HEK293T (cell line): Measurements from ENCODE around the gene VTI1A.

ENCODE experiments used
- ARNT ChIP-seq: fragments of 450-650 bp; IDR thresholded peaks from 2 replicates; pipeline ENCODE4 v1.6.1; 2017; ENCODE audit warnings: mild to moderate bottlenecking
- BHLHE40 ChIP-seq: fragments of 450-650 bp; IDR thresholded peaks from 2 replicates; pipeline ENCODE4 v1.6.1; 2016; ENCODE audit warnings: mild to moderate bottlenecking, moderate library complexity, borderline replicate concordance
- FOXA1 ChIP-seq: fragments of 450-650 bp; IDR thresholded peaks from 2 replicates; pipeline ENCODE4 v1.6.1; 2016; ENCODE audit warnings: mild to moderate bottlenecking
- FOXK2 ChIP-seq: fragments of 450-650 bp; IDR thresholded peaks from 2 replicates; pipeline ENCODE4 v1.6.1; 2016; ENCODE audit warnings: mild to moderate bottlenecking
- FOXM1 ChIP-seq: fragments of 450-650 bp; IDR thresholded peaks from 2 replicates; pipeline ENCODE4 v1.6.1; 2017; ENCODE audit warnings: mild to moderate bottlenecking, borderline replicate concordance
- LEF1 ChIP-seq: fragments of 450-650 bp; IDR thresholded peaks from 2 replicates; pipeline ENCODE4 v1.6.1; 2017; ENCODE audit warnings: mild to moderate bottlenecking, borderline replicate concordance
- PKNOX1 ChIP-seq: fragments of 450-650 bp; IDR thresholded peaks from 2 replicates; pipeline ENCODE4 v1.6.1; 2016
- SP1 ChIP-seq: fragments of 450-650 bp; IDR thresholded peaks from 2 replicates; pipeline ENCODE4 v1.6.1; 2017
- TARDBP ChIP-seq: fragments of 450-650 bp; IDR thresholded peaks from 2 replicates; pipeline ENCODE4 v1.6.1; 2016
- ZNF384 ChIP-seq: fragments of 450-650 bp; IDR thresholded peaks from 2 replicates; pipeline ENCODE4 v1.6.1; 2016

- TF ChIP-seq ZNF384 (no peak), FOXM1 (no peak), TARDBP (no peak), BHLHE40 (no peak), LEF1 (no peak), ARNT (no peak), FOXK2 (no peak), FOXA1 (no peak), SP1 (no peak), PKNOX1 (no peak)
These were observed 68.1 kb downstream of the VTI1A start for GRCh38 chr10:112515126-112515525.
